Adipocyte (in vitro differentiated cells): ENCODE measurements around the gene FBXL3.

Experiments used
- DNase-seq: peaks from one replicate; pipeline ENCODE4 v3.0.0-alpha.2; 2015; ENCODE audit warnings: low read depth
- H3K27me3 ChIP-seq: replicated peaks from 2 replicates; pipeline ENCODE4 v1.7.0; 2013; ENCODE audit warnings: mild to moderate bottlenecking, low read length, moderate library complexity; ENCODE audit not compliant: control insufficient read depth, insufficient read depth
- H3K36me3 ChIP-seq: 2 replicates; pipeline ENCODE4 v1.7.0; 2013; ENCODE audit warnings: low read length, mild to moderate bottlenecking, moderate library complexity; ENCODE audit not compliant: control insufficient read depth, insufficient read depth, severe bottlenecking
- H3K4me1 ChIP-seq: 2 replicates; pipeline ENCODE4 v1.7.0; 2013; ENCODE audit warnings: mild to moderate bottlenecking, low read length, moderate library complexity; ENCODE audit not compliant: control insufficient read depth, insufficient read depth
- H3K4me3 ChIP-seq: 2 replicates; pipeline ENCODE4 v1.7.0; 2013; ENCODE audit warnings: mild to moderate bottlenecking, low read length, moderate library complexity
- H3K9ac ChIP-seq: 2 replicates; pipeline ENCODE4 v1.7.0; 2013; ENCODE audit warnings: mild to moderate bottlenecking, low read length, moderate library complexity
- H3K9me3 ChIP-seq: 2 replicates; pipeline ENCODE4 v1.7.0; 2013; ENCODE audit warnings: mild to moderate bottlenecking, low read length, moderate library complexity; ENCODE audit not compliant: control insufficient read depth

FBXL3 gene

GRCh38 chr13:77002590-77003190 is 24.3 kb downstream of the FBXL3 start:
- peak; percentile 76 for DNase-seq
- Histone ChIP-seq H3K36me3 (peaks cover 44% of the 10 kb centered on the region), H3K9ac (no peak overlapping the region), H3K4me1 (peaks cover 36% of the 10 kb centered on the region), H3K9me3 (no peaks in the 10 kb centered on the region), H3K4me3 (no peak overlapping the region), H3K27me3 (no peaks in the 10 kb centered on the region)

- Histone ChIP-seq H3K36me3 (peaks cover 40% of the 10 kb centered on the region), H3K9me3 (no peaks in the 10 kb centered on the region), H3K9ac (no peak overlapping the region), H3K27me3 (no peaks in the 10 kb centered on the region), H3K4me3 (no peak overlapping the region), H3K4me1 (peaks cover 36% of the 10 kb centered on the region)
- no peak for DNase-seq
These were observed 24.9 kb downstream of the FBXL3 start for GRCh38 chr13:77001963-77002587.

DNA sequence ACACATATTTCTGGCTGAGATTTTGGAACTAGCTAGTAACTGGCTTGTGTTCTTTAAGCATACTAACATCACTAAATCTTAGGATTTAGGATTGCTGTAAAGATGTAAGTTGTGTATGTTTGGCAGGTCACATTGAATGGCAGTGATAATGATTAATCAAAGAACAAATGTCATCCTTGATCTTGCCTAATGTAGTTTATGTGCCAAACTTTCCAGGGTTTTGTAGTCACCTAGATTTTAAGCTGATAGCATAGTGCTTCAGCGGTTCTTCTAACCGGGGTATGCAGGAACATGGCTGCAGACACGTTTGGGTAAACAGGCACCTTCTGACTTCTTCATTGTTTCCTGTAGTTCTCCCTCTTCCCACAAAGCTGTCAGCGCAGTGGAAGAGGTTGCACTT is 25.4 kb downstream of the FBXL3 start:
- Histone ChIP-seq H3K9me3 (no peaks in the 10 kb centered on the region), H3K36me3 (peaks cover 36% of the 10 kb centered on the region), H3K4me1 (peaks cover 36% of the 10 kb centered on the region), H3K9ac (no peak overlapping the region), H3K27me3 (no peaks in the 10 kb centered on the region), H3K4me3 (no peak overlapping the region)
- no peak for DNase-seq

- DNase-seq: no peak
- Histone ChIP-seq H3K9me3 (no peaks in the 10 kb centered on the region), H3K9ac (no peak overlapping the region), H3K4me1 (peaks cover 36% of the 10 kb centered on the region), H3K36me3 (peaks cover 43% of the 10 kb centered on the region), H3K27me3 (no peaks in the 10 kb centered on the region), H3K4me3 (no peak overlapping the region)
These were observed 26.5 kb downstream of the FBXL3 start for GRCh38 chr13:77000475-77000874.

GRCh38 chr13:76994281-76994680 is 32.7 kb downstream of the FBXL3 start:
- H3K9me3 ChIP-seq: no peaks in the 10 kb centered on the region
- DNase-seq: peak; percentile 16
- H3K4me3 ChIP-seq: peak overlapping the region; percentile 8
- no peak overlapping the region for H3K9ac ChIP-seq
- H3K4me1 ChIP-seq: peaks cover 26% of the 10 kb centered on the region
- H3K27me3 ChIP-seq: no peaks in the 10 kb centered on the region
- H3K36me3 ChIP-seq: peaks cover 25% of the 10 kb centered on the region

GRCh38 chr13:76993473-76993872 is 33.5 kb downstream of the FBXL3 start:
- Histone ChIP-seq H3K9me3 (no peaks in the 10 kb centered on the region), H3K27me3 (no peaks in the 10 kb centered on the region), H3K9ac (peak overlapping the region; percentile 94), H3K4me3 (peak overlapping the region; percentile 94), H3K4me1 (peaks cover 25% of the 10 kb centered on the region), H3K36me3 (peaks cover 23% of the 10 kb centered on the region)
- no peak for DNase-seq

DNA sequence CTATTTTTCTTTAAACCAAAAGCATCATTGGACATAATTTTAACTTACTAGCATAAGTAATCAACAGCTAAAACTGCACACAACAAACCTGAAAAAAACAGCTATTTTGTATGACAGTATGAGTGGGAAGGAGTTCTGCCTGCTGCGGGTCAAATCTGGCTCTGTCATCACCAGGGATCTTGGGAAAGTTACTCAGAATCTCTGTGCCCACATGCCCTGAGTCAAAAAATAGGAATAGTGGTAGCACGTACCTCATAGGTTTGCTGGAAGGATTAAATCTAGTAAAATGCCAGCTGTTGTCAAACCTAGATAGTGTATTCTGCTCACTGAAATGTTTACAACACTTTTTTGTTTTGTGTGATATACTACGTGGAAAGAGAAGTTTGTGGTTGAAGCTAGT is 33.9 kb downstream of the FBXL3 start:
- H3K4me3 ChIP-seq: peak overlapping the region; percentile 94
- peak overlapping the region; percentile 94 for H3K9ac ChIP-seq
- H3K27me3 ChIP-seq: no peaks in the 10 kb centered on the region
- peak; percentile 65 for DNase-seq
- peaks cover 18% of the 10 kb centered on the region for H3K36me3 ChIP-seq
- no peaks in the 10 kb centered on the region for H3K9me3 ChIP-seq
- H3K4me1 ChIP-seq: peaks cover 25% of the 10 kb centered on the region

GRCh38 chr13:76992548-76993001 is 34.4 kb downstream of the FBXL3 start:
- H3K4me1 ChIP-seq: peaks cover 25% of the 10 kb centered on the region
- H3K27me3 ChIP-seq: no peaks in the 10 kb centered on the region
- DNase-seq: peak; percentile 60

GRCh38 chr13:76991796-76992547 is 35.0 kb downstream of the FBXL3 start, which contains the start of gene CLN5:
TSS of gene CLN5 (plus strand) at chr13:76992081. CDS start at chr13:76992099, 18 bp downstream.
- no peaks in the 10 kb centered on the region for H3K27me3 ChIP-seq
- peaks cover 25% of the 10 kb centered on the region for H3K4me1 ChIP-seq
- DNase-seq: peak; percentile 97
- peak within 1 kb of the TSS; percentile 94 for H3K4me3 ChIP-seq
- H3K36me3 ChIP-seq: peaks cover 13% of the 10 kb centered on the region
- H3K9ac ChIP-seq: peak within 1 kb of the TSS; percentile 94
- no peaks in the 10 kb centered on the region for H3K9me3 ChIP-seq

More at GRCh38 chr13:76992548-76993001, 34.4 kb downstream of the FBXL3 start:
- H3K4me3 ChIP-seq: peak overlapping the region; percentile 94
- H3K9ac ChIP-seq: peak overlapping the region; percentile 94
- H3K36me3 ChIP-seq: peaks cover 14% of the 10 kb centered on the region
- no peaks in the 10 kb centered on the region for H3K9me3 ChIP-seq

GRCh38 chr13:76991432-76991795 is 35.5 kb downstream of the FBXL3 start:
- Histone ChIP-seq H3K4me3 (peak overlapping the region; percentile 94), H3K4me1 (peaks cover 25% of the 10 kb centered on the region), H3K36me3 (peaks cover 11% of the 10 kb centered on the region), H3K27me3 (no peaks in the 10 kb centered on the region), H3K9ac (peak overlapping the region; percentile 94), H3K9me3 (no peaks in the 10 kb centered on the region)
- no peak for DNase-seq

GRCh38 chr13:76983676-76984075 is 43.3 kb downstream of the FBXL3 start:
- Histone ChIP-seq H3K9me3 (no peaks in the 10 kb centered on the region), H3K4me3 (no peak overlapping the region), H3K4me1 (no peaks in the 10 kb centered on the region), H3K36me3 (no peaks in the 10 kb centered on the region), H3K9ac (no peak overlapping the region), H3K27me3 (peaks cover 3% of the 10 kb centered on the region)
- DNase-seq: no peak
